ENCODE measurements around the gene IKZF5. TPM values are rescaled to one million over a fixed set of nuclear protein-coding genes. Genes with fewer than 3 reads are reported as not detected.

IKZF5 gene
- total and polyA plus RNA-seq, 2 donors: 4.2 to 27.6 TPM

DNA sequence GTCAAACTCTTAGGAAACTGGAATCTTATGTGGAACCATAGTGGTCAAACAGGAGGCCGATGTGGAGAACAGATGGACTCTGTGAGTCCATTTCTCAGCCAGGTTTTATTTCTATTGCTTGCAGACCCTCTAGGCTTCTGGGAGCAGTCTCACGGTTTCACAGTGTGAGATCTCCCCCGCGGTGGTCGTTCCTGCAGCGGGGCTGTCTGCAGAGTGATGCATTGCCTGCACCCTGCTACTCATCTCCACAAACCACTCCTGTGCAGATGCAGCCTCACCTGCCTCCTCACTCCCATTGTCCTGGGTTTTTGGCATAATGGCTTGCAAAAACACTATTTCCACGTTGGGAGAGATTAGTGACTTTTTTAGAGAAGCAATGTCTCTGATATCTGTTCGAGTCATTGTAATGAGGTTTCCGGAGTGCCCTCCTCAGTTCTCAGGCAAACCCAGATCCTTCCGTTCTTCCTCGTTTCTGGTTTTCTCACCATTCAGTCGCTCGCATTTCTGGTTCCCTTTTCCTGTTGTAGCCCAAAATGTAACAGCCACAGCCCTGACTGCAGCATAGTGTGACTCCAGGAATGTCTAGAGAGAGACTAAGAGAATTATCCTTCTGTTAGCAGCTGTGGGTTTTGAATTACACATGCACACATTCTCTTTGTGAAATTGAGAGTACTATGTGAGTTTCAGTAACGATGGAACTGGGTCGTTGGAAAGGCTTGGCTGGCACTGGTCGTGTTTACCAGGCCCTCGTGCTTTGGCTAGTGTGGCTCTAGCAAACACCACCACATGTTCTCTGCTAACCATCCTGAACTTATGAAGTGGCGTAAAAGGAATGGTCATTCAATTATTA, 30.4 kb upstream of the IKZF5 start:
- Histone ChIP-seq H3K4me3 (ENCODE audit: low read length in 2 of 2) (no peak overlapping the region), H3K4me1 (ENCODE audit: control insufficient read depth in 2 of 2, insufficient read depth in 2 of 2, low read length in 2 of 2) (peaks cover 0 to 5% of the 10 kb centered on the region in 2 donors), H3K27me3 (ENCODE audit: control insufficient read depth in 2 of 2, insufficient read depth in 1 of 2, low read length in 1 of 2) (no peaks in the 10 kb centered on the region), H3K9me3 (ENCODE audit: control insufficient read depth in 2 of 2, insufficient read depth in 1 of 2, low read length in 1 of 2) (no peaks in the 10 kb centered on the region), H3K27ac (ENCODE audit: low read depth in 1 of 2, low read length in 1 of 2) (no peak overlapping the region), H3K36me3 (ENCODE audit: control insufficient read depth in 2 of 2, insufficient read depth in 2 of 2, low read length in 1 of 2) (peaks cover 5% of the 10 kb centered on the region in 2 donors)
- DNase-seq (ENCODE audit: low read depth in 6 of 9, low spot score in 9 of 9): peak in 1 of 9 donors; percentile 8
- 47% methylated on average over 18 of the region's 18 CpGs for WGBS

DNA sequence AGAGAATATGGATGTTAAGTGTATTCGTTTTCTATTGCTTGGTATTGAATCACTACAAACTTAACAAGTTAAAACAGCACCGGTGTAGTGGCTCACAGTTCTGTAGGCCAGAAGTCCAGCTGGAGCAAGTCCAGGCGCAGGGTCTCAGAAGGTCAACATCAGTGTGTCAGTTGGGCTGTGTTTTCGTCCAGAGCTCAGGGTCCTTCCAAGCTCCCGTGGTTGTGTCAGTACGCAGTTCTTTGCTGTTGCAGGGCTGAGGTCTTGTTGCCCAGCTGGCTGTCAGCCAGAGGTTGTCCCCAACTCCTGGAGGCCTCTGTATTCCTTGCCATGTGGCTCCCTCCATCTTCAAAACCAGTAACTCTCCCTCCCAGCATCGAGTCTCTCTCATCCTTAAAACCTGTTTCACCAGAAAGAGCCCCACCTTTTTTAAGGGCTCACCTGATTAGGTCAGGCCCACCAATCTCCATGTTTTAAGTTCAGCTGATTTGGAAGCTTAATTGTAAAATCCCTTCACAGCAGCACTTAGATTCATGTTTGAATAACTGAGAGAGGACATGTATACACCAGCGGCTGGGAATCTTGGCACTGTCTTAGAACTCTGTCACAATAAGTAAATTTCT, 27.0 kb upstream of the IKZF5 start:
- H3K9me3 ChIP-seq (ENCODE audit: control insufficient read depth in 2 of 2, insufficient read depth in 1 of 2, low read length in 1 of 2): no peaks in the 10 kb centered on the region
- WGBS: 96% methylated on average over 8 of the region's 8 CpGs

DNA sequence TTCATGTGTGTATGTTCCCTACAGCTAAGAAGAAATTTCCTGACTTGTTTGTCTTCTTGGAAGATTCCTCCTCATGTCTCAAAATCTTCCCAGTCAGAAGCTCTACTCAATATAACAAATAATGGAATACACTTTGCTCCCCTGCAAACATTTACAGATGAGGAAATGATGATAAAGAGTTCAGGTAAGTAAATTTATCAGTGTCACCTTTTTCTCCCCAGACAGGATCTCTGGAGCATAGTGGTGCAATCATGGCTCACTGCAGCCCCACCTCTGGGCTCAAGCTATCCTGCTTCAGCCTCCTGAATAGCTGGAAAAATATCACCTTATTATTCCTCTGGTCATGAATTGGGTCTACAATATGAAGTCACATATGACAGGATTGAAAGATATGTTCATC, 25.7 kb upstream of the IKZF5 start:
- Histone ChIP-seq H3K27me3 (ENCODE audit: control insufficient read depth in 2 of 2, insufficient read depth in 1 of 2, low read length in 1 of 2) (no peaks in the 10 kb centered on the region), H3K36me3 (ENCODE audit: control insufficient read depth in 2 of 2, insufficient read depth in 2 of 2, low read length in 1 of 2) (peaks cover 4 to 5% of the 10 kb centered on the region in 2 donors), H3K4me3 (ENCODE audit: low read length in 2 of 2) (no peak overlapping the region), H3K27ac (ENCODE audit: low read depth in 1 of 2, low read length in 1 of 2) (no peak overlapping the region), H3K9me3 (ENCODE audit: control insufficient read depth in 2 of 2, insufficient read depth in 1 of 2, low read length in 1 of 2) (no peaks in the 10 kb centered on the region), H3K4me1 (ENCODE audit: control insufficient read depth in 2 of 2, insufficient read depth in 2 of 2, low read length in 2 of 2) (peaks cover 0 to 5% of the 10 kb centered on the region in 2 donors)
- DNase-seq (ENCODE audit: low read depth in 6 of 9, low spot score in 9 of 9): no peak

More for the DNA sequence above, 27.0 kb upstream of the IKZF5 start:
- Histone ChIP-seq H3K4me1 (ENCODE audit: control insufficient read depth in 2 of 2, insufficient read depth in 2 of 2, low read length in 2 of 2) (peaks cover 0 to 5% of the 10 kb centered on the region in 2 donors), H3K4me3 (ENCODE audit: low read length in 2 of 2) (no peak overlapping the region), H3K27me3 (ENCODE audit: control insufficient read depth in 2 of 2, insufficient read depth in 1 of 2, low read length in 1 of 2) (no peaks in the 10 kb centered on the region), H3K36me3 (ENCODE audit: control insufficient read depth in 2 of 2, insufficient read depth in 2 of 2, low read length in 1 of 2) (peaks cover 4 to 5% of the 10 kb centered on the region in 2 donors), H3K27ac (ENCODE audit: low read depth in 1 of 2, low read length in 1 of 2) (no peak overlapping the region)
- no peak for DNase-seq (ENCODE audit: low read depth in 6 of 9, low spot score in 9 of 9)

DNA sequence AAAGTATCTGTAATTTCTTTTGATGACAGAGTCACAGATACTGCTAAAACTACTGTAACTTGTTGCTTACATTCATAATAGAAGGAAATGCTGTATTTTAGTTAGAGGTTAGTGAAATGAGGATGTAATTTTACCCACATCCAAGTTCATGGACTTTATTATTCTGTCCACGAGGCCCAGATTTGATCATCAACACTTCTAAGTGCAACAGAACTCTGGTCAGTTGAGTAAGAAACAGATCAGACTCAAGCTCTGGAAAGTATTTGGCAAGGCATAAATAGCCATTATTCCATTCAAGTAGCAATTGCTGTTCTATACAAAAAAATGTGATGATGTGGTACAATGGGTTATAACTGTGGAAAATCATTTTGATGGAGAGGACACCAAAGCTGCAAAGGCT, 22.5 kb upstream of the IKZF5 start:
- H3K4me3 ChIP-seq (ENCODE audit: low read length in 2 of 2): no peak overlapping the region
- no peaks in the 10 kb centered on the region for H3K27me3 ChIP-seq (ENCODE audit: control insufficient read depth in 2 of 2, insufficient read depth in 1 of 2, low read length in 1 of 2)
- H3K27ac ChIP-seq (ENCODE audit: low read depth in 1 of 2, low read length in 1 of 2): no peak overlapping the region
- no peaks in the 10 kb centered on the region for H3K9me3 ChIP-seq (ENCODE audit: control insufficient read depth in 2 of 2, insufficient read depth in 1 of 2, low read length in 1 of 2)
- no peaks in the 10 kb centered on the region for H3K4me1 ChIP-seq (ENCODE audit: control insufficient read depth in 2 of 2, insufficient read depth in 2 of 2, low read length in 2 of 2)
- DNase-seq (ENCODE audit: low read depth in 6 of 9, low spot score in 9 of 9): no peak
- H3K36me3 ChIP-seq (ENCODE audit: control insufficient read depth in 2 of 2, insufficient read depth in 2 of 2, low read length in 1 of 2): peaks cover 0 to 5% of the 10 kb centered on the region in 2 donors
- 96% methylated on average over 1 of the region's 1 CpG for WGBS

DNA sequence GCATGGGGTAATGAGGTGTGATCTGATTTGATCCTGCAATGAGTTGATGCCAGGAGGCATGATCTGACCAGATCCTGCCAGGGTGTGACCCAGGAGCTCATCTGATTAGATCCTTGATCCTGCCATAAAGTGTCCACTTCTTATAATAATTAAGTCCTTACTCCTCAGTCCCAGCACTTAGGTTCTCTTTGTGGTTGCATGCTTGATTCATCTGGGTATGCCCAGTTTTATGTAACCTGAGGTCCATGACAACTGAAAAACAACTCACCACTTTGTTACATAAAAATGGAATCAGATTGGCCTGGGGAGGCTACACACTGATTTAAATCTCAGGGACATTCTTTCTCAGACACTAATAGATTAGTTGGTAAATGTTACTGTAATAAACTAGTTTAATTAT, 19.3 kb upstream of the IKZF5 start:
- no peaks in the 10 kb centered on the region for H3K9me3 ChIP-seq (ENCODE audit: control insufficient read depth in 2 of 2, insufficient read depth in 1 of 2, low read length in 1 of 2)
- no peak overlapping the region for H3K27ac ChIP-seq (ENCODE audit: low read depth in 1 of 2, low read length in 1 of 2)
- H3K4me1 ChIP-seq (ENCODE audit: control insufficient read depth in 2 of 2, insufficient read depth in 2 of 2, low read length in 2 of 2): no peaks in the 10 kb centered on the region
- H3K36me3 ChIP-seq (ENCODE audit: control insufficient read depth in 2 of 2, insufficient read depth in 2 of 2, low read length in 1 of 2): no peaks in the 10 kb centered on the region
- no peak for DNase-seq (ENCODE audit: low read depth in 6 of 9, low spot score in 9 of 9)
- no peak overlapping the region for H3K4me3 ChIP-seq (ENCODE audit: low read length in 2 of 2)
- H3K27me3 ChIP-seq (ENCODE audit: control insufficient read depth in 2 of 2, insufficient read depth in 1 of 2, low read length in 1 of 2): no peaks in the 10 kb centered on the region

GRCh38 chr10:123026302-123026701, 17.7 kb upstream of the IKZF5 start:
- H3K27ac ChIP-seq (ENCODE audit: low read depth in 1 of 2, low read length in 1 of 2): no peak overlapping the region
- no peaks in the 10 kb centered on the region for H3K4me1 ChIP-seq (ENCODE audit: control insufficient read depth in 2 of 2, insufficient read depth in 2 of 2, low read length in 2 of 2)
- H3K36me3 ChIP-seq (ENCODE audit: control insufficient read depth in 2 of 2, insufficient read depth in 2 of 2, low read length in 1 of 2): no peaks in the 10 kb centered on the region
- no peaks in the 10 kb centered on the region for H3K9me3 ChIP-seq (ENCODE audit: control insufficient read depth in 2 of 2, insufficient read depth in 1 of 2, low read length in 1 of 2)
- WGBS: 89% methylated on average over 1 of the region's 1 CpG
- DNase-seq (ENCODE audit: low read depth in 6 of 9, low spot score in 9 of 9): no peak
- H3K4me3 ChIP-seq (ENCODE audit: low read length in 2 of 2): no peak overlapping the region
- no peaks in the 10 kb centered on the region for H3K27me3 ChIP-seq (ENCODE audit: control insufficient read depth in 2 of 2, insufficient read depth in 1 of 2, low read length in 1 of 2)

DNA sequence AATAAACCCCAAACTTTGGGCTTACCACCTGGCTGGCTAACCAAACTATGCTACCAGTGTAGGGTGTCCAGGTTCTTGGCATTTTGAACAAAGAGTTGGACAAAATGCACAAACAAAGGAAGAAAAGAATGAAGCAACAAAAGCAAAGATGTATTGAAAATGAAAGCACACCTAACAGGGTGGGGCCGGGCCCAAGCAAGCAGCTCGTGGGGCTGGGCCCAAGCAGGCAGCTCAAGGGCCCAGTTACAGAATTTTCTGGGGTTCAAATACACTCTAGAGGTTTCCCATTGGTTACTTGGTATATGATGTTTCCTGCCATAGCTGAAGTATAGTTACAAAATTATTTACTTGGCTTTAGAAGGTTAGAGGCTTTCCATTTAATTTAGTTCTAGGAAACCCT, 15.9 kb upstream of the IKZF5 start:
- no peaks in the 10 kb centered on the region for H3K9me3 ChIP-seq (ENCODE audit: control insufficient read depth in 2 of 2, insufficient read depth in 1 of 2, low read length in 1 of 2)
- H3K36me3 ChIP-seq (ENCODE audit: control insufficient read depth in 2 of 2, insufficient read depth in 2 of 2, low read length in 1 of 2): no peaks in the 10 kb centered on the region
- no peaks in the 10 kb centered on the region for H3K27me3 ChIP-seq (ENCODE audit: control insufficient read depth in 2 of 2, insufficient read depth in 1 of 2, low read length in 1 of 2)
- no peaks in the 10 kb centered on the region for H3K4me1 ChIP-seq (ENCODE audit: control insufficient read depth in 2 of 2, insufficient read depth in 2 of 2, low read length in 2 of 2)
- DNase-seq (ENCODE audit: low read depth in 6 of 9, low spot score in 9 of 9): no peak
- no peak overlapping the region for H3K27ac ChIP-seq (ENCODE audit: low read depth in 1 of 2, low read length in 1 of 2)
- WGBS: 95% methylated on average over 2 of the region's 2 CpGs
- no peak overlapping the region for H3K4me3 ChIP-seq (ENCODE audit: low read length in 2 of 2)

DNA sequence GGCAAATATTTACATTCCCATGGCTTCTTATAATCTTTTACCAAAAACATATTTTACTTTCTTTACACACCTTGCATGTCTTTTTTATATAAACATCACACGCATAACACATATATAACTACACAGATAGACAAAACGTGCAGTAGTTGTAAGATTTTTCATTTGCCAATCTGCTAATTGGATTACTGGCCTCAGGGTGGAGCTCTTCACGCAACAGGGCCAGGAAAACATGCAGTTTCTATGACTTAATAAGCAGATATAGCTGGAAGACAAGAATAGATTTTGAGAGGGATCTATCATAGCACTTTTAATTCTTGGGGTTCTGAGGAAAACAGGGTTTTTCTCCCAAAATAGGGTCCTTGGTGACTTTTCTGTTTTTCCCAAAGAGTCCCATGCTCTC, 12.9 kb upstream of the IKZF5 start:
- Histone ChIP-seq H3K27ac (ENCODE audit: low read depth in 1 of 2, low read length in 1 of 2) (no peak overlapping the region), H3K4me3 (ENCODE audit: low read length in 2 of 2) (no peak overlapping the region), H3K4me1 (ENCODE audit: control insufficient read depth in 2 of 2, insufficient read depth in 2 of 2, low read length in 2 of 2) (no peaks in the 10 kb centered on the region), H3K27me3 (ENCODE audit: control insufficient read depth in 2 of 2, insufficient read depth in 1 of 2, low read length in 1 of 2) (no peaks in the 10 kb centered on the region), H3K36me3 (ENCODE audit: control insufficient read depth in 2 of 2, insufficient read depth in 2 of 2, low read length in 1 of 2) (no peaks in the 10 kb centered on the region), H3K9me3 (ENCODE audit: control insufficient read depth in 2 of 2, insufficient read depth in 1 of 2, low read length in 1 of 2) (no peaks in the 10 kb centered on the region)
- peak in 1 of 9 donors; percentile 10 for DNase-seq (ENCODE audit: low read depth in 6 of 9, low spot score in 9 of 9)
- 85% methylated on average over 3 of the region's 3 CpGs for WGBS

GRCh38 chr10:123019941-123020703, 11.5 kb upstream of the IKZF5 start:
- H3K4me1 ChIP-seq (ENCODE audit: control insufficient read depth in 2 of 2, insufficient read depth in 2 of 2, low read length in 2 of 2): no peaks in the 10 kb centered on the region
- no peaks in the 10 kb centered on the region for H3K27me3 ChIP-seq (ENCODE audit: control insufficient read depth in 2 of 2, insufficient read depth in 1 of 2, low read length in 1 of 2)
- H3K27ac ChIP-seq (ENCODE audit: low read depth in 1 of 2, low read length in 1 of 2): no peak overlapping the region
- DNase-seq (ENCODE audit: low read depth in 6 of 9, low spot score in 9 of 9): no peak
- H3K9me3 ChIP-seq (ENCODE audit: control insufficient read depth in 2 of 2, insufficient read depth in 1 of 2, low read length in 1 of 2): no peaks in the 10 kb centered on the region
- WGBS: 98% methylated on average over 1 of the region's 1 CpG
- no peak overlapping the region for H3K4me3 ChIP-seq (ENCODE audit: low read length in 2 of 2)
- no peaks in the 10 kb centered on the region for H3K36me3 ChIP-seq (ENCODE audit: control insufficient read depth in 2 of 2, insufficient read depth in 2 of 2, low read length in 1 of 2)
